ENCODE measurements around the gene LRP3.
A peak's percentile ranks its signal among the peaks of the same experiment; 100 is the strongest.
"Not testable (repeated sequence)": the region's sequence is repeated elsewhere in the genome, so short reads cannot be mapped to it uniquely, and the experiment has no call there.

The LRP3 gene

DNA sequence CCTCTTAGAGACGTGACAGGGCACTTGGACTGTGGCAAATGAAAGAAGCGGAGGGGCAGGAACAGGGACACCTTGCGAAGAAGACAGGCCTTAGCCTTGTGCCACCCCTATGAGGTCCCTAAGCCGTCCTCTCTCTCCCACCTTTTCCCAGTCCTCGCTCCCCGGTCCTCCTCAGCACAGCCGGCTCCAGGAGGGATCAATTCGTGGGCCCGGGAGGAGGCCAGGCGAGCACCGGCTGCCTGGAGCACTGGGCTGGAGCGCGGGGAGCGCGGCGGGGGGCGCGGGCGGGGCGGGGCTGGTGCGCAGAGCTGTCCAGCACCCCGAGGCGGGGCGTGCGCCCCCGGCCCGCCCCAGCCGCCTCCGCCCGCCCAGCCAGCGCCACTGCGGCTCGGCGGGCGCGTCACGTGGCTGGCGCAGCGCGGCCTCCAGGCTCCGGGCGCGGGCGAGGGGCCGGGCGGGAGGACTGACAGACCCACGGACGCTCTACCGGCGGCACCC, at the start of gene LRP3:
Gene LRP3, plus strand, starts transcription at position 466 of the 498 bp plus-strand sequence. CDS start 456 bp downstream, outside the sequence.
- no peak for DNase-seq

- no peak for DNase-seq
Measured at GRCh38 chr19:33146209-33146608, 47.9 kb upstream of the LRP3 start.

DNA sequence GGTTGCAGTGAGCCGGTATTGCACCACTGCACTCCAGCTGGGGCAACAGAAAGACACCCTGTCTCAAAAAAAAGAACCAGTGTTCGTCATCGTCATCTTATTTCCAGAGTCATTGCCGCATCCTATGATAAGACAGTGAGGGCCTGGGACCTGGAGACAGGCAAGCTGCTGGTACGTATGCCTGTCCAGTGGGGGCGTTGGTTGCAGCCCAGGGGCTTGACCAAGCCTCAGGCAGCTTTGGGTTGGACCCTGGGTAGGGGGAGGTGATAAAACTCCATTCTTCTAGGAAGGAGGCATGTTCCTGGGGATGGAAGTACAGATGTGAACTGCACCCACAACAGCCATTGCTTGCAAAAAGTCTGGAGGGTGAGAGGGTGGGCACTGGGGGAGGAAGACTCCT, 46.6 kb upstream of the LRP3 start:
- DNase-seq: no peak

DNA sequence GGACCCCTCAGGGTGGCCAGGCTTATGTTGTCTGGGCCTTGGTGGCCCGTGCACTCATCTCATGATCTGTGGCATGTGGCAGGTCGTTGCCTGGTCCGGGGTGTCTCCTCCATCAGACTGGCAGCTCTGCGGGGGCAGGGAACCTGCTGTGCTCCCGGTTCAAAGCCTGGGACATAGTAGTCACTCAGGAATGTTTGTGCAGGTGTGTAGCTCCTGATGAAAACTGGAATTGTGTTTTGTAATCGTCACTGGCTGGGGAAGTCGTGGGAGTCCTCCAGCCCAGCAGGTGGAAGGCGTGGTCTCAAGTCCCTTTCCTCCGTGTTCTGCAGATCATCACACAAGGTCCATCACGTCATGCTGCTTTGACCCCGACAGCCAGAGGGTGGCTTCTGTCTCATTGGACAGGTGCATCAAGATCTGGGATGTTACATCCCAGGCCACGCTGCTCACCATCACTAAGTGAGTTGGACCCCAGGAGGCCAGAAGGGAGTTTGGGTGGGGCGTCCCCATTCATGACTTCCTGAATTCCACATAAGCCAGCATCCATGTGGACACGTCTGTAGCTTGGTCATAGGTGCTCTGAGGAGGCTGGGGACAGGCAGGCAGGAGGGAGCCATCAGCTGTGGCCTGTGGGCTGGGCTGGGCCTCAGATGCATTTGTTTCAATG, 43.1 kb upstream of the LRP3 start:
- DNase-seq: no peak

GRCh38 chr19:33152176-33152575, 42.0 kb upstream of the LRP3 start:
- DNase-seq: no peak

GRCh38 chr19:33152625-33153024, 41.5 kb upstream of the LRP3 start:
- DNase-seq: not testable (repeated sequence)

DNA sequence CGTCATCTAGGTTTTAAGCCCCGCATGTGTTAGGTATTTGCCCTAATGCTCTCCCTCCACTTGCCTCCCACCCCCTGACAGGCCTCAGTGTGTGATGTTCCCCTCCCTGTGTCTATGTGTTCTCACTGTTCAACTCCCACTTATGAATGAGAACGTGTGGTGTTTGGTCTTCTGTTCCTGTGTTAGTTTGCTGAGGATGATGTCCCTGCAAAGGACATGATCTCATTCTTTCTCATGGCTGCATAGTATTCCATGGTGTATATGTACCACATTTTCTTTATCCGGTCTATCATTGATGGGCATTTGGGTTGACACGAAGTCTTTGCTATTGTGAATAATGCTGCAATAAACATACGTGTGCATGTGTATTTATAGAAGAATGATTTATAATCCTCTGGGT, 39.8 kb upstream of the LRP3 start:
- DNase-seq: not testable (repeated sequence)

DNA sequence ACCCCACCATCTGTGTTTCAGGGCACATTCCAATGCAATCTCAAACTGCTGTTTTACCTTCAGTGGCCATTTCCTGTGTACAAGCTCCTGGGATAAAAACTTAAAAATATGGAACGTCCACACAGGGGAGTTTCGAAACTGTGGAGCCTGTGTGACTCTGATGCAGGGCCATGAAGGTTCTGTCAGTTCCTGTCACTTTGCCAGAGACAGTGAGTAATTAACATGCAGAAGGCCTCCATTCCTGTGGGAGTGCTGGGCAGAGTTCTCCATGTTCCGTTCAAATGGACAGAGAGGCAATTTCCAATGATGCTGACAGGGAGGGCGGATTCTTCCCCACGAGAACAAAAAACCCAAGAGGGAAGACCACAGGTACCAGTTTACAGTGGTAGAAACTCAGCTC, 37.8 kb upstream of the LRP3 start:
- DNase-seq: no peak

DNA sequence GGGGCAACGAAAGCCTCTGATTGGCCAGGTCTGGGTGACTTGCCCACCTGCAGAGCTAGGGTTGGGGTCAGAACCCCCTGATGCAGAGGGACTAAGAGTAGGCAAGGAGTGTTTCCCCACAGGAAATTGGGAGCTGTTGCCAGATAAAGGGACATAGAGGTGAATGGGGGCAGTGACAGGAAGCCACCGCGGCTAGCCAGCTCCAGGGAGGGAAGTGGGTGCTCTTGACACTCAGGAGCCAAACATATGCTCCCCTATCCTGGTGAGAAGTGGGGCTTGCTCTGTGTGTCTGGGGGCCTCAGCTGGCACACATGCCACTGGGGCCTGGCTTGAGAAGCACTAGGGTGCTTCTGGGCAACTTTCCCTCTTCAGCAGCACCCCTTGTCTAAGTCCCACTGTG, 36.2 kb upstream of the LRP3 start:
- DNase-seq: no peak

DNA sequence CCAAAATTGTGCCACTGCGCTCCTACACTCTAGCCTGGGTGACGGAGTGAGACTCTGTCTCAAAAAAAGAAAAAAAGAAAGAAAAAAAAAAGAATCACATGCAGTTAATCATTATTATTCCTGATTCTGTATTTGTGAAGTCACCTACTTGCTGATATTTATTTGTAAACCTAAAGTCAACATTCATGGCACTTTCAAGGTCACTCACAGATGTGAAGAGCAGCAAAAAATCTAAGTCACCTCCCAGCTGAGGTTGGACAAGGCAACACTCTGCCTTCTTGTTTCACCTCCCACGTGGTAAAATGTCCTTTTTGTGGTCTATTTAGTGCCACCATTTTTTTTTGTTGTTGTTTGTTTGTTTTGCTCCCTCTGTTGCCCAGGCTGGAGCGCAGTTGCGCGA, 35.8 kb upstream of the LRP3 start:
- no peak for DNase-seq

DNA sequence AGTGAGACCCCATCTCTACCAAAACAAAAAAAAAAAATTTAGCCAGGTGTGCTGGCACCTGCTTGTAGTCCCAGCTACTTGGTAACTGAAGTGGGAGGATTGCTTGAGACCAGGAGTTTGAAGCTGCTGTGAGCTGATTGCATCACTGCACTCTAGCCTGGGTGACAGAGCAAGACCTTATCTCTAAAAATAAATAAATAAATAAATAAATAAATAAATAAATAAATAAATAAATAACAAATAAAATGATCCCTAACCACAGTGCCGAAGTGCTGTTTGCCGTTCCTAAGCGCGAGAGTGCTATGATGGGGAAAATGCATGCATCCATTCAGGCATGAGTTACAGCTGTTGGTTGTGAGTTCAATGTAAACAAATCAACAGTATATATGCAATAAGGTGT, 35.0 kb upstream of the LRP3 start:
- no peak for DNase-seq

DNA sequence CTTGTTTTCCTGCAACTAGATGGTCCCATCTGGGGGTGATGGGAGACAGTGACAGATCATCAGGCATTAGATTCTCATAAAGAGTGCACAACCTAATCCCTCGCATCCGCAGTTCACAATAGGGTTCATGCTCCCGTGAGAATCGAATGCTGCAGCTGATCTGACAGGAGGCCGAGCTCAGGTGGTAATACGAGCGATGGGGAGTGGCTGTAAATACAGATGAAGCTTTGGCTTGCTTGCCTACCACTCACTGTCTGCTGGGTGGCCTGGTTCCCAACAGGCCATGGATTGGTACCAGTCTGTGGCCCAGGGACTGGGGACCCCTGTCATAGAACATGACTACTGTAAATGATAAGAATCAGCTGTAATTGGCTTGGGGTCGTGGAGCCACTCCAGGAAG, 34.2 kb upstream of the LRP3 start:
- no peak for DNase-seq

GRCh38 chr19:33161201-33161600, 32.9 kb upstream of the LRP3 start:
- DNase-seq: no peak

DNA sequence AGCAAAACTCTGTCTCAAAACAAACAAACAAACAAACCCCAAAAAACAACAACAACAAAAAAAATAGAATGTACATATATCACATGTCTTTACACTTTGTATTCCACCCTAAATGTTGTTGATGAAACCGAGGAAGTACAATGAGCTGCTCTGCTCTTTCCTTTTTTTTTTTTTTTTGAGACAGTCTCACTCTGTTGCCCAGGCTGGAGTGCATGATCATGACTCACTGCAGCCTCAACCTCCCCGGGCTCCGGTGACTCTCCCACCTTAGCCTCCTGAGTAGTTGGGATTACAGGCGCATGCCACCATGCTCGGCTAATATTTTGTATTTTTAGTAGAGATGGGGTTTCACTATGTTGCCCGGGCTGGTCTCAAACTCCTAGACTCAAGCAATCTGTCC, 30.6 kb upstream of the LRP3 start:
- no peak for DNase-seq

DNA sequence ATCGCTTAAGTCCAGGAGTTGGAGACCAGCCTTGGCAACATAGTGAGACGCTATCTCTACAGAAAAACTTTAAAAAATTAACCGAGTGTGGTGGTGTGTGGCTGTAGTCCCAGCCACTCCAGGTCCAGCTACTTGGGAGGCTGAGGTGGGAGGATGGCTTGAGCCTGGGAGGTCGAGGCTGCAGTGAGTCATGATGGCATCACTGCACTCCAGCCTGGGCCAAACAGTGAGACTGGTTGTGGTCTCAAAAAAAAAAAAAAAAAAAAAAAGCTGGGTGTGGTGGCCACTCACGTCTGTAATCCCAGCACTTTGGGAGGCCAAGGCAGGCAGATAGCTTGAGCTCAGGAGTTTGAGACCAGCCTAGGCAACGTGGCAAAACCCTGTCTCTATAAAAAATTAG, 28.1 kb upstream of the LRP3 start:
- DNase-seq: not testable (repeated sequence)

- DNase-seq: no peak
Measured at GRCh38 chr19:33167438-33167837, 26.7 kb upstream of the LRP3 start.

GRCh38 chr19:33168528-33168927, 25.6 kb upstream of the LRP3 start:
- no peak for DNase-seq

- no peak for DNase-seq
Measured at GRCh38 chr19:33171222-33171795, 22.8 kb upstream of the LRP3 start.

GRCh38 chr19:33171916-33172359, 22.2 kb upstream of the LRP3 start:
- DNase-seq: no peak

- DNase-seq: no peak
Measured at GRCh38 chr19:33174186-33174585, 19.9 kb upstream of the LRP3 start.

DNA sequence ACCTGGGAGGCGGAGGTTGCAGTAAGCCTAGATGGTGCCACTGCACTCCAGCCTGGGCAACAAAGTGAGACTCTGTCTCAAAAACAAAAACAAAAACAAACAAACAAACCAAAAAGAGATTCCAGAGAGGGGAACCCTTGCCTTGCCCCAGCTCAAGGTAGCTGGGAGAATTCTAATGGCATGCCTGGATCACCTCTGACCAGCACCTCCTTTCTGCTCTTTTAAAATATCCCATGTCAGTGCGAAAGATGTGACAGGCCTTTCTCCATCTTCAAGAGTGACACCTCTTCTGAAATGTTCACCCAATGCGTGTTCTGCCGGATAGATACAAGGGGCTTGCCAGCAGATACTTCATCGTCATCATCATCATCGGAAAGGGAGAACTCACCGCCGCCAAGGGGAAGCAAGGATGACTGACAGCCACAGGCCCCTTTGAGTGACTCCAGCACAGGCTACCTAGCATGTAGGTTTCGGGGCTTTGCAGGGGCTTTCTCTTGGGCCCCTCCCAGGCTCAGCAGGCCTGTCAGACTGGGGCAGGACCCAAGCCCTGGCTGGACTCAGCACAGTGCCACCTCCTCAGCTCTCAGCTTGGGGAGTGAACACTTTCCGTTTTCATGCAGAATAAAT, 18.9 kb upstream of the LRP3 start:
- DNase-seq: no peak

DNA sequence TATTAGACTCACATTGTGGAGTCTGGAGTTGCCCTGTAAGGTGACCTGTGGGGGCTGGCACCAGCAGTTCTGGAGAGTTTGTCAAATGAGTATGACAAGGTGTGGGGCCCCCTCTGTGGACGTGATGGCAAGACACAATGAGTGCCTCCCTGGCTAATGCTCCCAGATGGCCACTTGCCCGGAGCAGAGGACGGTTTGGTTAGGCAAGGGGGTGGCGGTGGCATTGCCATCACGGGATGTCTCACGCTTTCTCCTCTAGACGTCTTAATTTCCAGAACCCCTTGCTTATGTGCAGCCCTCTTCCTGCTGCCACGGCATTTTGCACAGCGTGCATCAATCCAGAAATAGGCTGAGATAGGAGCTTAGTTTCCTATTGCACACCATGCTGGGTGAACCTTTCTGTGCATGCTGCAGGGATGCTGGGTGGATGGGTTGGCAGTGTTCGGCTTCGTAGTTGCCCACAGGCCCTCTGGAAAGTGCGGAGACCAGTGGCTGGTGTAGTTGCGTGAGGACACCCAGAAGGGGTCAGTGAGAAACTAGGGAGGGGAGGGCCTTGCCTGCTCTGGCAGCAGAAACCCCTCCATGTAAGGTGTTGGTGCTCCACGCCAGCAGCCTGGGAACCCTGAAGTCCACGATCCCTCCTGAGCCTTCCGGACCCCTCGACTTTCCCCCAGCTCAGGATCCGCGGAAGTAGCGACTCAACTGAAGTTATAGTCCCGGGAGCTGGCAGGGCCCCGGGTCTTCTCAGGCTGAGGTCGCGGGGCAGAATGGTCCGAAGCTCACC, 18.1 kb upstream of the LRP3 start:
- no peak for DNase-seq

- peak; percentile 98 for DNase-seq
Measured at GRCh38 chr19:33176670-33177416, 17.3 kb upstream of the LRP3 start.
